NCI-H2107 treated with DMSO at 0.1 percent for 48 hours (cell line): ENCODE measurements around the gene GADL1.

Source experiments
- DNase-seq: peaks from one replicate; lab custom pipeline; 2025; ENCODE audit not compliant: unreplicated experiment; lab: John Stamatoyannopoulos, UW

The GADL1 gene

GRCh38 chr3:30761374-30761773, 133.1 kb downstream of the GADL1 start:
- DNase-seq, result no peak

- DNase-seq, result no peak
These were observed 133.7 kb downstream of the GADL1 start for GRCh38 chr3:30760737-30761136.

GRCh38 chr3:30760040-30760695, 134.3 kb downstream of the GADL1 start:
- no peak for DNase-seq

- no peak for DNase-seq
These were observed 138.2 kb downstream of the GADL1 start for GRCh38 chr3:30756218-30756617.

- no peak for DNase-seq
These were observed 140.0 kb downstream of the GADL1 start for GRCh38 chr3:30754426-30754825.

- DNase-seq, result no peak
These were observed 140.7 kb downstream of the GADL1 start for GRCh38 chr3:30753766-30754165.

GRCh38 chr3:30752970-30753369, 141.5 kb downstream of the GADL1 start:
- DNase-seq, result no peak

- DNase-seq, result no peak
These were observed 142.0 kb downstream of the GADL1 start for GRCh38 chr3:30752491-30752890.

- DNase-seq, result no peak
These were observed 142.7 kb downstream of the GADL1 start for GRCh38 chr3:30751610-30752299.

- DNase-seq, result peak; percentile 26
These were observed 143.5 kb downstream of the GADL1 start for GRCh38 chr3:30750967-30751366.

- no peak for DNase-seq
These were observed 145.2 kb downstream of the GADL1 start for GRCh38 chr3:30749230-30749629.

GRCh38 chr3:30747771-30748281, 146.6 kb downstream of the GADL1 start:
- DNase-seq, result no peak

- DNase-seq, result no peak
These were observed 150.7 kb downstream of the GADL1 start for GRCh38 chr3:30743641-30744317.

GRCh38 chr3:30742796-30743619, 151.5 kb downstream of the GADL1 start:
- no peak for DNase-seq

- DNase-seq, result no peak
These were observed 152.6 kb downstream of the GADL1 start for GRCh38 chr3:30741889-30742288.

GRCh38 chr3:30738605-30739004, 155.9 kb downstream of the GADL1 start:
- DNase-seq, result no peak

- DNase-seq, result no peak
These were observed 156.5 kb downstream of the GADL1 start for GRCh38 chr3:30737743-30738499.

GRCh38 chr3:30733696-30734095, 160.8 kb downstream of the GADL1 start:
- no peak for DNase-seq

GRCh38 chr3:30733209-30733608, 161.3 kb downstream of the GADL1 start:
- DNase-seq, result no peak

- no peak for DNase-seq
These were observed 163.5 kb downstream of the GADL1 start for GRCh38 chr3:30730967-30731366.
